Liver (tissue), 3 donors: ENCODE measurements around the gene PPM1D.

ENCODE experiments used
- EGR1 ChIP-seq, 2 donors: IDR thresholded peaks; 2 replicates each; pipeline ENCODE4 v1.6.1; 2016 to 2018; ENCODE audit warnings: antibody characterized with exemption in 2 of 2, low read depth in 2 of 2
- FOXA1 ChIP-seq: IDR thresholded peaks from 2 replicates; pipeline ENCODE4 v1.6.1; 2016; ENCODE audit warnings: antibody characterized with exemption
- FOXA2 ChIP-seq: IDR thresholded peaks from 2 replicates; pipeline ENCODE4 v1.6.1; 2016; ENCODE audit warnings: antibody characterized with exemption
- GABPA ChIP-seq, 2 donors: IDR thresholded peaks in 1 of 2; conservative IDR thresholded peaks in 1 of 2; 2 replicates each; pipeline ENCODE4 v1.6.1; 2016; ENCODE audit warnings: antibody characterized with exemption in 2 of 2, mild to moderate bottlenecking in 1 of 2, moderate library complexity in 1 of 2
- JUND ChIP-seq, 2 donors: IDR thresholded peaks; 2 replicates each; pipeline ENCODE4 v1.6.1; 2016; ENCODE audit warnings: antibody characterized with exemption in 2 of 2
- RAD21 ChIP-seq, 2 donors: IDR thresholded peaks; 2 replicates each; pipeline ENCODE4 v1.6.1; 2016; ENCODE audit warnings: antibody characterized with exemption in 2 of 2, mild to moderate bottlenecking in 2 of 2
- SP1 ChIP-seq: IDR thresholded peaks from 2 replicates; pipeline ENCODE4 v1.6.1; 2018; ENCODE audit warnings: antibody characterized with exemption, mild to moderate bottlenecking
- TAF1 ChIP-seq: conservative IDR thresholded peaks from 2 replicates; pipeline ENCODE4 v1.6.1; 2016; ENCODE audit warnings: antibody characterized with exemption, mild to moderate bottlenecking
- YY1 ChIP-seq: IDR thresholded peaks from 2 replicates; pipeline ENCODE4 v1.6.1; 2016; ENCODE audit warnings: antibody characterized with exemption, mild to moderate bottlenecking
- ZBTB33 ChIP-seq: IDR thresholded peaks from 2 replicates; pipeline ENCODE4 v1.6.1; 2016; ENCODE audit warnings: antibody characterized with exemption
- TF ChIP-seq, protein P1 (sequence below): fragments of 150-350 bp; IDR thresholded peaks from 2 replicates; pipeline ENCODE4 v1.5.1; 2017; ENCODE audit warnings: improper control_type of control experiment, low read depth, low read length; ENCODE audit not compliant: missing input control
- TF ChIP-seq, protein P2 (sequence below): IDR thresholded peaks from 2 replicates; pipeline ENCODE4 v1.6.1; 2016; ENCODE audit warnings: antibody characterized with exemption
- TF ChIP-seq, protein P3 (sequence below): IDR thresholded peaks from 2 replicates; pipeline ENCODE4 v1.6.1; 2016; ENCODE audit warnings: antibody characterized with exemption
- TF ChIP-seq, protein P4 (sequence below): IDR thresholded peaks from 2 replicates; pipeline ENCODE4 v1.6.1; 2016; ENCODE audit warnings: antibody characterized with exemption, mild to moderate bottlenecking
- donor health status: healthy.
- donor health status: healthy.

- TF ChIP-seq YY1, result no peak
- TF ChIP-seq, protein P1, sequence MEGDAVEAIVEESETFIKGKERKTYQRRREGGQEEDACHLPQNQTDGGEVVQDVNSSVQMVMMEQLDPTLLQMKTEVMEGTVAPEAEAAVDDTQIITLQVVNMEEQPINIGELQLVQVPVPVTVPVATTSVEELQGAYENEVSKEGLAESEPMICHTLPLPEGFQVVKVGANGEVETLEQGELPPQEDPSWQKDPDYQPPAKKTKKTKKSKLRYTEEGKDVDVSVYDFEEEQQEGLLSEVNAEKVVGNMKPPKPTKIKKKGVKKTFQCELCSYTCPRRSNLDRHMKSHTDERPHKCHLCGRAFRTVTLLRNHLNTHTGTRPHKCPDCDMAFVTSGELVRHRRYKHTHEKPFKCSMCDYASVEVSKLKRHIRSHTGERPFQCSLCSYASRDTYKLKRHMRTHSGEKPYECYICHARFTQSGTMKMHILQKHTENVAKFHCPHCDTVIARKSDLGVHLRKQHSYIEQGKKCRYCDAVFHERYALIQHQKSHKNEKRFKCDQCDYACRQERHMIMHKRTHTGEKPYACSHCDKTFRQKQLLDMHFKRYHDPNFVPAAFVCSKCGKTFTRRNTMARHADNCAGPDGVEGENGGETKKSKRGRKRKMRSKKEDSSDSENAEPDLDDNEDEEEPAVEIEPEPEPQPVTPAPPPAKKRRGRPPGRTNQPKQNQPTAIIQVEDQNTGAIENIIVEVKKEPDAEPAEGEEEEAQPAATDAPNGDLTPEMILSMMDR, result no peak
- no peak for TF ChIP-seq RAD21 (IDR thresholded peaks at IDR 0.05)
- TF ChIP-seq FOXA2, result no peak
- no peak for TF ChIP-seq TAF1
- TF ChIP-seq, protein P2, sequence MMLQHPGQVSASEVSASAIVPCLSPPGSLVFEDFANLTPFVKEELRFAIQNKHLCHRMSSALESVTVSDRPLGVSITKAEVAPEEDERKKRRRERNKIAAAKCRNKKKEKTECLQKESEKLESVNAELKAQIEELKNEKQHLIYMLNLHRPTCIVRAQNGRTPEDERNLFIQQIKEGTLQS, result no peak
- TF ChIP-seq ZBTB33, result no peak
- TF ChIP-seq FOXA1, result no peak
- TF ChIP-seq JUND (IDR thresholded peaks at IDR 0.05), result no peak
- TF ChIP-seq, protein P3, sequence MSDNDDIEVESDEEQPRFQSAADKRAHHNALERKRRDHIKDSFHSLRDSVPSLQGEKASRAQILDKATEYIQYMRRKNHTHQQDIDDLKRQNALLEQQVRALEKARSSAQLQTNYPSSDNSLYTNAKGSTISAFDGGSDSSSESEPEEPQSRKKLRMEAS, result no peak
- TF ChIP-seq SP1, result no peak
- no peak for TF ChIP-seq EGR1 (IDR thresholded peaks at IDR 0.05; ENCODE audit: low read depth in 2 of 2)
- no peak for TF ChIP-seq GABPA (IDR thresholded peaks at IDR 0.05 in 1 of 2, conservative IDR thresholded peaks at IDR 0.05 in 1 of 2)
- TF ChIP-seq, protein P4, sequence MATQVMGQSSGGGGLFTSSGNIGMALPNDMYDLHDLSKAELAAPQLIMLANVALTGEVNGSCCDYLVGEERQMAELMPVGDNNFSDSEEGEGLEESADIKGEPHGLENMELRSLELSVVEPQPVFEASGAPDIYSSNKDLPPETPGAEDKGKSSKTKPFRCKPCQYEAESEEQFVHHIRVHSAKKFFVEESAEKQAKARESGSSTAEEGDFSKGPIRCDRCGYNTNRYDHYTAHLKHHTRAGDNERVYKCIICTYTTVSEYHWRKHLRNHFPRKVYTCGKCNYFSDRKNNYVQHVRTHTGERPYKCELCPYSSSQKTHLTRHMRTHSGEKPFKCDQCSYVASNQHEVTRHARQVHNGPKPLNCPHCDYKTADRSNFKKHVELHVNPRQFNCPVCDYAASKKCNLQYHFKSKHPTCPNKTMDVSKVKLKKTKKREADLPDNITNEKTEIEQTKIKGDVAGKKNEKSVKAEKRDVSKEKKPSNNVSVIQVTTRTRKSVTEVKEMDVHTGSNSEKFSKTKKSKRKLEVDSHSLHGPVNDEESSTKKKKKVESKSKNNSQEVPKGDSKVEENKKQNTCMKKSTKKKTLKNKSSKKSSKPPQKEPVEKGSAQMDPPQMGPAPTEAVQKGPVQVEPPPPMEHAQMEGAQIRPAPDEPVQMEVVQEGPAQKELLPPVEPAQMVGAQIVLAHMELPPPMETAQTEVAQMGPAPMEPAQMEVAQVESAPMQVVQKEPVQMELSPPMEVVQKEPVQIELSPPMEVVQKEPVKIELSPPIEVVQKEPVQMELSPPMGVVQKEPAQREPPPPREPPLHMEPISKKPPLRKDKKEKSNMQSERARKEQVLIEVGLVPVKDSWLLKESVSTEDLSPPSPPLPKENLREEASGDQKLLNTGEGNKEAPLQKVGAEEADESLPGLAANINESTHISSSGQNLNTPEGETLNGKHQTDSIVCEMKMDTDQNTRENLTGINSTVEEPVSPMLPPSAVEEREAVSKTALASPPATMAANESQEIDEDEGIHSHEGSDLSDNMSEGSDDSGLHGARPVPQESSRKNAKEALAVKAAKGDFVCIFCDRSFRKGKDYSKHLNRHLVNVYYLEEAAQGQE, result no peak
Observed at GRCh38 chr17:60637683-60638082, 37.7 kb downstream of the PPM1D start.
